CD4-positive, alpha-beta T cell treated with Interleukin-15 for 1 hour (primary cell): ENCODE results near the gene ZGPAT.

Source experiments
- DNase-seq: peaks from one replicate; pipeline ENCODE4 v3.0.0-alpha.2; 2020

ZGPAT gene

DNA sequence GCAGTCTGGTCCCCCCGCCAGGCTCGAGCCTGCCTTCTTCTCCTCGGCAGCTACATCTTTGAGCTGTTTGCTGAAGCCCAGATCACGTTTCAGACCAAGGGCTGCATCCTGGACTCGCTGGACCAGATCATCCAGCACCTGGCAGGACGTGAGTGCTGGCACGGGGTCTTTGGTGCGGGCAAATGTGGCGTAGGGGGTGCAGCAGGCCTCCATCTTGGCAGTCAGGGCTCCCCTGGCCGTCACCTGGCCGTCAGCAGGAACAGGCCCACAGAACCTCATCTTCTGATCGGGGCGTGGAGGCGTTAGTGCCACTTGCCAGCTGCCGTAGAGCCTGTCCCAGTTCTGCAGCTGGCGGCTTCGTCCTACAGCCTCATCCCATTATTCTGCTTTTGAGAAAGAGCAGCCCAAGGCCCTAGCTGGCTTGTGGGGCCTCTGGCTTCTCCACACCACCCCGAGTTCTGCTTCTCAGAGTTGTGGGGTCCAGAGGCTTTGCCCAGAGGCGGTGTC is 28.0 kb upstream of the ZGPAT start:
- DNase-seq: no peak

DNA sequence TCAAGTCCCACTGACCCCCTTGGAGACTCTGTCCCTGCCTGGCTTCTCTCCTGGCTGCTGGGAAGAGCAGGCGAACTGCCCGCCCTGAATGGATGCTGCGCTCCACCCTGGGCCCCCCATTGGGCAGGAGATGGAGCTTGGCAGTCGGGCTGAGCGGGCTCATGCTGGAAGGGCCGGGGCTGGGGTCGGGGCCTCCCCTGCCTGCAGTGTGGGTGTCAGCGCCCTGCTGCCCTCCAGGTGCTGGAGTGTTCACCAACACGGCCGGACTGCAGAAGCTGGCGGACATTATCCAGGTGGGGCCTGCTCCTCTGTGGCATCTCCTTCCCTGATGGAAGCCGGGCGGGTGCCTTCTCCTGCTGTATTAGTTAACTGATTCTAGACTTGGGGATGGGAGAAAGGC is 27.4 kb upstream of the ZGPAT start:
- no peak for DNase-seq

DNA sequence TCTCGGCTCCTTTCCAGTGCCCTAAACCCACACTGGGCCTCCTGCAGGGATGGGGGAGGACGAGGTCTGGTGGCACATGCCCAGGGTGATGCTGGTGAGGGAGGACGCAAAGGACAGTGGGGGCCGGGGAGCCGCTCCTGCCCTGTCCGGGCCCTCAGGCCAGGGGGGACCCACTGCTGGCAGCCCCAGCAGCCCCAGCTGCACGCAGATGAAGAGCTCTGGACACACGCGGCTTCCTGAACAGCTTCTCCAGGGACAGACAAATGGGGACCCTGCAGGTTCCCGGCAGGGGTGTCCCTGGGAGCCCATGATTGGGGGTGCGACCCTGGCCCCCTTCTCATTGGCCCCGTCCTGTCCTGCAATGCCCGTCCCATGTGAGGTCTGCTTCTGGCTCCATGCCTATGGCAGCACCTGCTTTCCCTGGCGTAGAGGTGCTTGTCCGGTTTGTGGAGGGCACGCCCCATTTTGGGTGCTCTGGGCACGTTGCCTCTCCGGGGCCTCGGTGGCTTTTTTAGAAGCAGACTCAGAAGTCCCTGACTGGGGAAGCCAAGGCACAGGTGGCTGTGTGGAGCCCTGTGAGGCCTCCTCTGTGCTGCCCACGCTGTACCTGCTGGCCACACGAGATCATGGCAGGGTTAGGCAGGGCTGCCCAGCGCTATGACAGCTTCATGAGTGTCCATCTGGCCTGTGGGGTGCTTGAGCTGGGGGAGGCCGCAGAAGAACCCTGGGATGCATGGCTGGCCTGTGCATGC is 26.8 kb upstream of the ZGPAT start:
- DNase-seq: no peak

DNA sequence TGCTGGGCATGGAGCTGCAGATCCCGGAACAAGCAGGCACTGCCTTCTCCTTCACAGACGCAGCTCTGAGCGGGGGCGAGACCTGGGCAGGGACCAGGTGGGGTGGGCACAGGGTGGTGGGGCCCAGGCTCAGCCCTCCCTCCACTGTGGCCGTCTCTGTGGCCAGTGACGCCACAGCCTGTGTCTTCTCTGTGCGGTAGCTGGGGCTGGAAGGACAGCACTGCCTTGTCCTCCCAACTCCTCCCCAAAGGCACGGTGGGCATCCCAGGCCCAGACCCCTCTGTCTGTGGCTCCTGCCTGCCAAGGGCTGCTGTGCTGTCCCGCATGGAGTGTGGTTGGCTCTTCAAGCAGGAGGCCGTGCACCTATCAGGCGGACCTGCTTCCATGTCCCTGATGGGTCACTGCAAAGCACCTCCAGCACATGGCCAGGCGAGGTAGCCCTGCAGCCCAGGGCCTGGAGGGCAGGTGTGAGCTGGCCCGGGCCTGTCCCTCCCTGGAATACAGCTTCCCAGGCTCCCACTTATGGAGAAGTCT is 26.2 kb upstream of the ZGPAT start:
- DNase-seq: no peak

DNA sequence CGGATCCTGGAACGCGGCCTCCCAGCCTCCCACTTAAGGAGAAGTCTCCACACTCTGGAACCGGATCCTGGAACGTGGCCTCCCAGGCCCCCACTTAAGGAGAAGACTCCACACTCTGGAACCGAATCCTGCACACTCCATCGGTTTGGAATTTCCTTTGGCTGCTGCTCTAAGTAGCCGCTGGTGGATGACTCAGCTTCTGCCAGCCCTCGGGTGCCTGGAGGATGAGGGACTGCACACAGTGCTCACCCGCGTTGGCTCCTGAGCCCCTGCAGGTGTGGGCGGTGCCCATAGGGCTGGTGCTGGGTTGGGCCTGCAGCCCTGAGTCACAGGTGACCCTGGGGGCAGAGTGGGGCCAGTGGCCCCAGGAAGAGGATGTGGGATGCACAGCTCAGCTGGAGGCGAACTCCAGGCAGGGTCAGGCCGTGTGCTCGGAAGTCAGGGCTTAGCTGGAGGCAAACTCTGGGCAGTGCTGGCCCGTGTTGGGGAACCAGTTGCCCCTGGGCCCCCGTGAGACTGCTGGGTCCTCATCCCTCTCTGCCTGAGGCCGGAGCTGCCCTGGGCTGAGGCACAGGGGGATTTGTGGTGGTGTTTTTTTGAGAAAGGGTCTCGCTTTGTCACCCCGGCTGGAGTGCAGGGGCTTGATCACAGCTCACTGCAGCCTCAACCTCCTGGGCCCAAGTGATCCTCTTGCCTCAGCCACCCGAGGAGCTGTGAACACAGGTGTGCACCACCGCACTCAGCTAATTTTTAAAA is 25.3 kb upstream of the ZGPAT start:
- no peak for DNase-seq

DNA sequence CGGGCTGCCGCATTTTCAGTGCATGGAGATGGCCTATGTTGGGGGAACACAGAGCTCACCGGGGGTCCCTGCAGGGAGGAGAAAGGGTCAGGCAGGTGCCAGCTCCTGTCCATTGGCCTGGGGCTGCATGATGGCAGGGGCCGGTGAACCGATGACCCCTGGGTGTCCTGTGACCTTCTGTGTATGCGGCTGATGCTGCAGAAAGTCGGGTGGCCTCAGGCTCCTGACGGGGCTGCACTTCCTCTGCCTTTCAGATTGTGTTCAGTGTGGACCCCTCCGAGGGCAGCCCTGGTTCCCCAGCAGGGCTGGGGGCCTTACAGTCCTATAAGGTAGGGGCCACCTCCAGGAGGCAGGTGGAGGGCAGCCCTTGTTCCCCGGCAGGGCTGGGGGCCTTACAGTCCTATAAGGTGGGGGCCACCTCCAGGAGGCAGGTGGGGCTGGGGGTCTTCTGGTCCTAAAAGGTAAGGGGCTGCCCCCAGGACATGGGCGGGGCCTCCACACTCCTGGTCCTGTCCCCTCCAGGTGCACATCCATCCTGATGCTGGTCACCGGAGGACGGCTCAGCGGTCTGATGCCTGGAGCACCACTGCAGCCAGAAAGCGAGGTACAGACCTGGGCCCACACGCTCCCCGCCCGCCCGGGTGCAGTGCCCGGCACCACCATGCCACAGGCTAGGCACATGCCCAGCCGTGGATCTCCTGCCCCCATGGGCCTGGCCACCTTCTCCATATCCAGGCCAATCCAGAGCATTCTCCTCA is 22.4 kb upstream of the ZGPAT start:
- no peak for DNase-seq

DNA sequence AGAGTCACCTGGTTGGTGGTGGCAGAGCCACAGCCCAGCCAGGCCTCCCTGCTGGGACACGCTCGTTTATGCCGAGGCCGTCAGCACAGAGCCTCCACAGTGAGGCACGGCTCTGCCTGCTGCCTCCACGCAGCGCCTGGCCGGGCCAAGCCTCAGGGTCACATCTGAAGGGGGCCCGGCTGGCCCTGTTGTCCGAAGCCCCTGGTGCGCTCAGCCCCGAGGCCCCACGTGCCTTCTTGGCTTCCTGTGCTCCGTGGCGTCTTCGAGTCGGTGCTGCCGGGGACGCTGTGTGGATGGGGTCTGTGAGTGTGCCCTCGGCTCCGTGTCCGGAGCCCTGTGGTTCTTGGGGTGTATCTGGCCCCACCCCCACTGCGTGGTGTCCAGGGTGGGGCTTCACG is 21.7 kb upstream of the ZGPAT start:
- no peak for DNase-seq

DNA sequence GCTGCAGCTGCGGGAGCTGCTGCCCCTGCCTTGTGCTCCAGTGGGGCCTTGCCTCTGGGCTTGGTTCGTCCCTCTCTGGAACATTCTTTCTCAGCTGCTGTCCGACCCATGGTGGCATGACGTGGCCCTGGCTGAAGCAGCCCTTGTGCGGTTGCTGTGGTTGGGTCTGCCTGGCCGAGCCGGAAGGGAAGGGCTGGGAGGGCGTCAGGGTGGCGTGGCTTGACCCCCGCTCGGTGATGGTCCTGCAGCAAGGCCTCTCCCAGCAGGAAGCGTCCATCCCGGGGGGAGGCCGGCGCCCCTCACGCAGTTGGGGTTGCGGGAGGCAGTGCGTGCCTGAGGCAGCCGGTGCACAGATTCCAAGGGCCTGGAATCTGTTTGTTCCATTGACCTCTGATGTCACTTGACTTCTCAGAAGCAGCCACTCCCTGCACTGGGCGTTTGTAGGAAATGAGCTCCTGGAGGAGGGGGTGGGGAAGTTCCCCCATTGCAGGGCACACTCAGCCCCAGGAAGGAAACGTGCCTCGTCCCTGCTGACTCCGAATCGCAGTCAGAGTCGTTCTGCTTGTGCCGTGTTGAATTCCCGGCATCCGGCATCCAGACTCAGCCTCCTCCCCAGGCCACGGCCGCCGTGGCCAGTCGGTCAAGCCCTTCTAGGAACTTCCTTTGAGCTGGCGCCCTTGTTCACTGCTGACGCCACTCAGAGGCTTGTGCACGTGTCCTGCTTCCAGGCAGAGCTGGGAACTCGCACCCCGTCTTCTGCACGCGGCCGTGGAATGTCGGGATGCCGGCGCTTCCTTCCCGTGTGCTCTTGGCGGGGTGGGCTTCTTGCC is 21.1 kb upstream of the ZGPAT start:
- peak; percentile 82 for DNase-seq

DNA sequence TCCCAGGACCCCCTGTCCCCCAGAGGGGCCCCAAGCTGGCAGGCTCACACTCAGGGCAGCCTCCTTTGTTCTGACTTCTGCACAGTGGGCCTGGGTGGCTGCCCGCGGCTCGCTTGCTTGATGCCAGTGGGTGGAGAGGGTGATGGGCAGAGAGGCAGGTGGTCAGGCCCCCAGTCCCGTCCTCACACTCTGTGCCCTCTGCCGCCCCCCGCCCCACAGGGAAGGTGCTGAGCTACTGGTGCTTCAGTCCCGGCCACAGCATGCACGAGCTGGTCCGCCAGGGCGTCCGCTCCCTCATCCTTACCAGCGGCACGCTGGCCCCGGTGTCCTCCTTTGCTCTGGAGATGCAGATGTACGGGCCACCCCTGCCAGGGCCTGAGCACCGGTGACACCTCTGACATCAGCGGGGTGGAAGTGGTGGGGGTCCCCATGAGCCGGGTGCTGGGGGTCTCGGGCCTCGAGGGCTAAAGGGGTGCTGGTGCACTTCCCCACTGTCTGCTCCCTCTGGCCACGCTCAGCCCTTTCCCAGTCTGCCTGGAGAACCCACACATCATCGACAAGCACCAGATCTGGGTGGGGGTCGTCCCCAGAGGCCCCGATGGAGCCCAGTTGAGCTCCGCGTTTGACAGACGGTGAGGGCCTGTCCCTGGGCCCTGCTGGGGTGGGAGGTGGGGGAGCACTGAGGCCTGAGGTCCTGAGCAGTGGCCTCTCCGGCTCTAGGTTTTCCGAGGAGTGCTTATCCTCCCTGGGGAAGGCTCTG is 20.2 kb upstream of the ZGPAT start:
- DNase-seq: no peak

DNA sequence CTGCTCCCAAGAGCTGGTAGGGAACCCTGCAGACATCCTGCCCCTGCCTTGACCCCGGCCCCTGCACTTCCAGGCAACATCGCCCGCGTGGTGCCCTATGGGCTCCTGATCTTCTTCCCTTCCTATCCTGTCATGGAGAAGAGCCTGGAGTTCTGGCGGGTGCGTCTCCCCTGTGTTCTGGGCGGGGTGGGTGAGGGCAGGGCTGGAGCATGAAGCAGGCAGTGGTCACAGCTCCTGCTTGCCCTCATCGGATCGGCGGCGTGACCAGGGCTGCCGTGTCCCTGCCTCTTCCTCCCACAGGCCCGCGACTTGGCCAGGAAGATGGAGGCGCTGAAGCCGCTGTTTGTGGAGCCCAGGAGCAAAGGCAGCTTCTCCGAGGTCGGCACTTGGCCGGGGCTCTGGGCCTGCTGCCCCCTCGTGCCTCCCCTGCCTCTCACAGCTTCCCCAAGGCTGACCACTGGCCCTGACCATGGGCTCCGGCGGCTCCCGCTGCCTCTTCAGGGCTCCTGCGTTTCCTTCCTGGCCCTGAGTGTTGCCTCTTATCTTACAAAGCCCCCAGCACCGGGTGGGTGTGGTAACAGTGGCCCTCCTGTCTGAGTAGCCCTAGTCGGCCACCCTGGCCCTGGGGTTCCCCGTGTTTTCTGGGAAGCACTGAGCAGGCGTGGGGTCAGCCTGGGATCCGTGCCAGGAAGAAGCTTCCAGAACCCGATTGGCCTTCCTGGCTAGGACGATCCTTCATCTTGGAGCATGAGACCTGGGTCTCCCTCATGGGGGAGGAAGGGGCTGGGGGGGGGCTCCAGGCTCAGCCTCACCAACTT is 19.4 kb upstream of the ZGPAT start:
- no peak for DNase-seq

DNA sequence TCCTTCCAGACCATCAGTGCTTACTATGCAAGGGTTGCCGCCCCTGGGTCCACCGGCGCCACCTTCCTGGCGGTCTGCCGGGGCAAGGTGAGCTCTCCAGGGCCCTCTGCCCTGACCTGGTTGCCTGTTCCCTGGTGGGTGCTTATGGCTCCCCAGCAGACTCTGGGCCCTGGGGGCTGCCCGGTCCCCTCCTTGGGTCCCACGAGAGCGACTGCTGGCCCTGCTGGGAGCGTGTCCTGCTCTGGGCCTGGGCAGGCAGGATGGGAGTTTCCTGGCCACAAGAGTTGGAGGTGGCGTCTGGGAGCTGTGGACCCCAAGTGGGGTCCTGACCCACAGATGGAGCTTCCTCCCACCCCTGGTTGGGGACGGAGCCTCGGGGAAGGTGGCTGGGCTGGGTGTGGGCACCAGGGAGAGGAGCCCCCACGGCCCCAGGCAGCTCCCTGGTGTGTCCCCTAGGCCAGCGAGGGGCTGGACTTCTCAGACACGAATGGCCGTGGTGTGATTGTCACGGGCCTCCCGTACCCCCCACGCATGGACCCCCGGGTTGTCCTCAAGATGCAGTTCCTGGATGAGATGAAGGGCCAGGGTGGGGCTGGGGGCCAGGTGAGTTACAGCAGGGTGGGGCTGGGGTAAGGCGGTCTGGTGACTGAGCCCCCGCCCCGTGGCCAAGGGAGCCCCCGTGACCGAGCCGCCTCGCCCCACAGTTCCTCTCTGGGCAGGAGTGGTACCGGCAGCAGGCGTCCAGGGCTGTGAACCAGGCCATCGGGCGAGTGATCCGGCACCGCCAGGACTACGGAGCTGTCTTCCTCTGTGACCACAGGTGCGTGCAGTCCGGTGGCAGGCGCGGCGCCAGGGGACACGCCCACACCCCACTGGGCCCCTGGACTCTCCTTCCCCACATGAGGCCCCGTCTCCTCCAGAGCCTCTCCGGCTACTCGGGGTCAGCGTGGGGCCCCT is 18.5 kb upstream of the ZGPAT start:
- no peak for DNase-seq

DNA sequence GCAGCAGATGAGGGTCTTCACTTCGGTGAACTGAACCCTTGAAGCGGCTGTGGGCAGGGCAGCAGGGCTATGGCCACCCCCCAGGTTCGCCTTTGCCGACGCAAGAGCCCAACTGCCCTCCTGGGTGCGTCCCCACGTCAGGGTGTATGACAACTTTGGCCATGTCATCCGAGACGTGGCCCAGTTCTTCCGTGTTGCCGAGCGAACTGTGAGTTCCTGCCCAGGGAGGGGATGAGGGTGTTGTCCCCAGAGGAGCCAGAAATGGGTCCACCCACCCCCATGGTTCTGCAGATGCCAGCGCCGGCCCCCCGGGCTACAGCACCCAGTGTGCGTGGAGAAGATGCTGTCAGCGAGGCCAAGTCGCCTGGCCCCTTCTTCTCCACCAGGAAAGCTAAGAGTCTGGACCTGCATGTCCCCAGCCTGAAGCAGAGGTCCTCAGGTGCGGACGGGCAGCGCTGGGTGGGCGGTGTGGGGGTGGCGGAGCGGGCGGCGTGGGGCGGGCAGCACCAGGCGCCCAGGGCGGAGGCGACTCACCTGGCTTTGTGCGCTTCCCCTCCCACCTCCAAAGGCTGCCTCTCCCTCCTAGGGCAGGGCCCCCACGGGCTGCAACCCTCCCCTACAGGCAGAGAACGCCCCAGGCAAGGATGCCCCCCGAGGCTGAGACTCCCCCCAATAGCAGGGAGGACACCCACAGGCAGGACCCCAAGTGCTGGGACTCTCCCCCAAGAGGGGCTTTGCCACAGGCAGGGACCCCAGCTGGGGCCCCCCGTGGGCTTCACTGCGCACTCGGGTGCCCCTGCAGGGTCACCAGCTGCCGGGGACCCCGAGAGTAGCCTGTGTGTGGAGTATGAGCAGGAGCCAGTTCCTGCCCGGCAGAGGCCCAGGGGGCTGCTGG is 17.6 kb upstream of the ZGPAT start:
- no peak for DNase-seq

DNA sequence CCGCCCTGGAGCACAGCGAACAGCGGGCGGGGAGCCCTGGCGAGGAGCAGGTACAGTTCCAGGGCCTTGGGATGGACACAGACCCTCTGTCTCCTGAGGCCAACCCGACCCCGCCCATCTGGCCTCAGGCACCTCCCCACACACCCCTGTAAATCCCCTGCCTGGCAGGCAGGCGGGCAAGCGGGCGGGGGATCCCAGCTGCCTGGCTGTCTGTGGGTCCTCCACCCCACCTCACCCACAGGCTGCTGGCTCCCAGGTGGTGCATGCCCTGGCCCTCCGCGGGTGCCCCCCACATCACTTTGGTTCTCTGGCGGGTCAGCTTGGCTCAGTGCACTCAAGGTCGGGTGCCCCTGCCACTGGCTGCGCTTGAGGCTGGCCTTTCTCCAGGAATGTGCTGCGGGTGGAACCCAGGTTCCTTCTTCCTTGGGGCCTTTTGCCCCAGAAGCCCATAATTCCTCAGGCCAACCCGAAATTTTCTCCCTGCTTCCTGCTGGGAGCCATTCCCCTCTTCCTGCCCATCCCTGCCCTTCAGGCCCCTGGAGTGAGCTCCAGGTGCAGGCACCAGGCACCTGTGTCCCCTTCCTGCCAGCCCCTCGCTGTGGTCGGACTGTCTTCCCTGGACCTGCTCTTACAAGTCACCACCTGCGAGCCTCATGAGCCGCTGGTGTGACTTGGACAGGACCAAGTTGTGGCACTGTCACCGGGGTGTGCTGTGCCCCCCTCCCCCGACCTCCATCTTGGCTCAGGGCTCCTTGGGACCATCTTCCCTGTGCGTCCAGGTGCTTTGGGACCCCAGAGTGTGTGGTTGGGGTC is 16.7 kb upstream of the ZGPAT start:
- no peak for DNase-seq

DNA sequence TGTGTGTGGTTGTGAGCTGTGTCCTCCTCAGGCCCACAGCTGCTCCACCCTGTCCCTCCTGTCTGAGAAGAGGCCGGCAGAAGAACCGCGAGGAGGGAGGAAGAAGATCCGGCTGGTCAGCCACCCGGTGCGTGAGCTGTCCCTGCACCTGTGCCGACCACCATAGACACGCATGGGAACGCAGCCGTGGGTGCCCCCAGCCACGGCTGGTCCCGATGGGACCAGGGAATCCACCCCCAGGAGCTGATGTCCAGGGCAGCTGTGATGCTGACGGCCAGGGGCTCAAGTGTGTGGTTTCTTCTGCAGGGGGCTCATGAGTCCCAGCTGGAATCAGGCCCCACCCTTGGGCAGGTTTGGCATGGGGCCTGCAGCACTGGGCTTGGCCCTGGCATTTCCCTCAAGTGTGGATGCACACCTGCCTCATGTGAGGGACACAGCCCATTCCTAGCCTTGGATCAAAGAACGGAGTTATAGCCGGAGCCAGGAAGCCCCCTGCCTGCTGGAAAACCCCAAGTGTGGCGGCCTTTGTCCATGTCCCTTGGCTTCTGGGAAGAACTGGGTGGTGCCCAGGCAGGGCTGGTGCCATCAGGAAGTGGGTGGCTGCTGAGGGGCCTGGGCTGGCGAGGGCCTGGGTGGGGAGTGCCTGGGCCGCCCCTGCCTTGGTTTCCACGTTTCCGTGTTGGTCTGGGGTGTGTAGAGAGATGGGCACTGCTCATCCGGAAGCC is 16.0 kb upstream of the ZGPAT start:
- no peak for DNase-seq

DNA sequence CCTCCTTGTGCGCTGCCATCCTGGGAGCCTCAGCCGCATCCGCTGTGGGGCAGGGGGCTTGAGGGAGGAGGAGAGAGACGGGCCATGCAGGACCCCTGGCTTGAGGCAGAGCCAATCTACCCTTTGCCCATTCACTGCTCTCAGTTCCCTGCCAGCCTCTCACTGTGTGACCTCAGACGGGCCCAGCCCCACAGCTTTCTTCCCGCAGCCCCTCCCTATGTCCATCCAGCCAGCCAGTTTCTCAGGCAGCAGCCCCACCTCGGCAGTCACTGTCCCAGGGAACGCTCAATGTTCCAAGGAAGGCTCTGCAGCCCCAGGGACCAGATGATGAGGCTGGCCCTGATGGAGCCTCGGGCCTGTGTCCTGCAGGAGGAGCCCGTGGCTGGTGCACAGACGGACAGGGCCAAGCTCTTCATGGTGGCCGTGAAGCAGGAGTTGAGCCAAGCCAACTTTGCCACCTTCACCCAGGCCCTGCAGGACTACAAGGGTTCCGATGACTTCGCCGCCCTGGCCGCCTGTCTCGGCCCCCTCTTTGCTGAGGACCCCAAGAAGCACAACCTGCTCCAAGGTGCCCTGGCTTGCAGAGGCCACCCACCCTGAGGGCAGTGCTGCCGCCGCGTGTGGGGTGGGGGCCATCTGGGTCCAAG is 15.3 kb upstream of the ZGPAT start:
- DNase-seq: no peak

DNA sequence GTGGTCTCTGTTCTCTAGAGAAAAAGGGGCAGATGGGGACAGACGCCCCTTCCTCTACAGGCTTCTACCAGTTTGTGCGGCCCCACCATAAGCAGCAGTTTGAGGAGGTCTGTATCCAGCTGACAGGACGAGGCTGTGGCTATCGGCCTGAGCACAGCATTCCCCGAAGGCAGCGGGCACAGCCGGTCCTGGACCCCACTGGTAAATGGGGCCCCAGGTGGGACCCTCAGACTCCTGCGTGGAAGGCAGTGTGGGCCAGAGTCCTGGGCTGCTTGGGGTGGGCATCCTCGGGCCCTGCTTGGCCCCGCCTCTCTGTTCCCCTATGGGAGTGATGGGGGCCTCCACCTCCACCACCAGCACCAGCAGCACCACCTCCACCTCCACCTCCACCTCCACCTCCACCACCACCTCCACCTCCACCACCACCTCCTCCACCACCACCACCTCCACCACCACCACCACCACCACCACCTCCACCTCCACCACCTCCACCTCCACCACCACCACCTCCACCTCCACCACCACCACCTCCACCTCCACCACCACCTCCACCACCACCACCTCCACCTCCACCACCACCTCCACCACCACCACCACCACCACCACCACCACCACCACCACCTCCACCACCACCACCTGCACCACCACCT is 14.6 kb upstream of the ZGPAT start:
- DNase-seq: no peak
